HepG2 (cell line): ENCODE results near the gene ITCH. TPM values are rescaled to one million over a fixed set of nuclear protein-coding genes. Genes with fewer than 3 reads are reported as not detected.

Experiments used
- AKAP8 ChIP-seq: sonication (generic); formaldehyde crosslinking; IDR thresholded peaks from 2 replicates; pipeline ENCODE4 v1.5.1; 2020; ENCODE audit warnings: mild to moderate bottlenecking, missing genetic modification reagents
- ARID4A ChIP-seq: sonication (generic); formaldehyde crosslinking; IDR thresholded peaks from 2 replicates; pipeline ENCODE4 v1.5.0; 2020; ENCODE audit warnings: mild to moderate bottlenecking, missing genetic modification reagents, borderline replicate concordance
- FOXP1 ChIP-seq, 2 experiments: fragments of 450-650 bp in 1 of 2; IDR thresholded peaks; 2 replicates each; pipeline ENCODE4 v1.6.1; 2017 to 2018; ENCODE audit warnings: antibody characterized with exemption in 1 of 2
- GATAD1 ChIP-seq: IDR thresholded peaks from 2 replicates; pipeline ENCODE4 v1.6.1; 2016; ENCODE audit warnings: missing genetic modification reagents, missing compliant biosample characterization
- POLR2A ChIP-seq, 2 experiments: IDR thresholded peaks; 2 replicates each; pipeline ENCODE4 v1.6.1; 2011; ENCODE audit warnings: low read depth in 2 of 2, low read length in 2 of 2, mild to moderate bottlenecking in 1 of 2, moderate library complexity in 1 of 2; ENCODE audit not compliant: insufficient read depth in 1 of 2
- RFX1 ChIP-seq: fragments of 450-650 bp; IDR thresholded peaks from 2 replicates; pipeline ENCODE4 v1.6.1; 2017
- SIX4 ChIP-seq: sonication (generic); formaldehyde crosslinking; IDR thresholded peaks from 2 replicates; pipeline ENCODE4 v1.4.0; 2020; ENCODE audit warnings: missing genetic modification reagents
- XBP1 ChIP-seq: sonication (generic); formaldehyde crosslinking; IDR thresholded peaks from 2 replicates; pipeline ENCODE4 v1.5.0; 2020; ENCODE audit warnings: missing genetic modification reagents
- ZNF335 ChIP-seq: sonication (generic); formaldehyde crosslinking; IDR thresholded peaks from 2 replicates; pipeline ENCODE4 v1.4.0; 2020; ENCODE audit warnings: missing genetic modification reagents
- ZNF343 ChIP-seq: sonication (generic); formaldehyde crosslinking; IDR thresholded peaks from 2 replicates; pipeline ENCODE4 v1.4.0; 2020; ENCODE audit warnings: mild to moderate bottlenecking, missing genetic modification reagents
- ZNF724P ChIP-seq: sonication (generic); formaldehyde crosslinking; IDR thresholded peaks from 2 replicates; pipeline ENCODE4 v1.8.0; 2022; ENCODE audit warnings: missing genetic modification reagents, borderline replicate concordance
- polyA plus RNA-seq, 8 experiments: library from polyadenylated mRNA; depleted of rRNA in 3 of 8; stranded (reverse) in 7 of 8; unstranded in 1 of 8; fragments of >200 nt; fragmentation: Illumina TruSeq in 4 of 8; extraction: Trizol in 4 of 8; gene quantifications; 2 replicates each; pipeline versions ENCODE4 v1.2.1 to v1.2.3, GENCODE V29; 2011 to 2016; ENCODE audit warnings: low read depth in 4 of 8, missing spikeins in 1 of 8, mixed read lengths in 1 of 8; ENCODE audit not compliant: insufficient read depth in 1 of 8
- total RNA-seq, 5 experiments: library from RNA; depleted of rRNA; stranded (reverse); fragments of >200 nt; fragmentation: Illumina TruSeq; extraction: Trizol; gene quantifications; 2 replicates each; pipeline ENCODE4 v1.2.3, GENCODE V29; 2016; ENCODE audit warnings: low read depth in 1 of 5
- TF ChIP-seq, protein P1 (sequence below): sonication (generic); formaldehyde crosslinking; IDR thresholded peaks from 2 replicates; pipeline ENCODE4 v1.4.0; 2020; ENCODE audit warnings: missing genetic modification reagents
- TF ChIP-seq, protein P2 (sequence below): sonication (generic); formaldehyde crosslinking; IDR thresholded peaks from 2 replicates; pipeline ENCODE4; 2020; ENCODE audit warnings: missing genetic modification reagents, mild to moderate bottlenecking, borderline replicate concordance
- TF ChIP-seq, protein P3 (sequence below): IDR thresholded peaks from 2 replicates; pipeline ENCODE4 v1.6.1; 2012; ENCODE audit warnings: low read length, improper control_type of control experiment

The ITCH gene
- total and polyA plus RNA-seq, 2 of the 13 experiments (the other 11 are each of a cell fraction or from before 2014, with no cell fraction given) = 20.5 to 112 TPM

- TF ChIP-seq ZNF343 (CRISPR knock-in tag) = no peak
- TF ChIP-seq ZNF724P = no peak
- TF ChIP-seq RFX1 = no peak
- TF ChIP-seq AKAP8 (CRISPR knock-in tag) = no peak
- no peak for TF ChIP-seq POLR2A (IDR thresholded peaks at IDR 0.05; ENCODE audit: insufficient read depth in 1 of 2, low read depth in 2 of 2, low read length in 2 of 2)
- no peak; the same call in 1 of the 2 replicates for TF ChIP-seq ARID4A
- TF ChIP-seq, protein P1, sequence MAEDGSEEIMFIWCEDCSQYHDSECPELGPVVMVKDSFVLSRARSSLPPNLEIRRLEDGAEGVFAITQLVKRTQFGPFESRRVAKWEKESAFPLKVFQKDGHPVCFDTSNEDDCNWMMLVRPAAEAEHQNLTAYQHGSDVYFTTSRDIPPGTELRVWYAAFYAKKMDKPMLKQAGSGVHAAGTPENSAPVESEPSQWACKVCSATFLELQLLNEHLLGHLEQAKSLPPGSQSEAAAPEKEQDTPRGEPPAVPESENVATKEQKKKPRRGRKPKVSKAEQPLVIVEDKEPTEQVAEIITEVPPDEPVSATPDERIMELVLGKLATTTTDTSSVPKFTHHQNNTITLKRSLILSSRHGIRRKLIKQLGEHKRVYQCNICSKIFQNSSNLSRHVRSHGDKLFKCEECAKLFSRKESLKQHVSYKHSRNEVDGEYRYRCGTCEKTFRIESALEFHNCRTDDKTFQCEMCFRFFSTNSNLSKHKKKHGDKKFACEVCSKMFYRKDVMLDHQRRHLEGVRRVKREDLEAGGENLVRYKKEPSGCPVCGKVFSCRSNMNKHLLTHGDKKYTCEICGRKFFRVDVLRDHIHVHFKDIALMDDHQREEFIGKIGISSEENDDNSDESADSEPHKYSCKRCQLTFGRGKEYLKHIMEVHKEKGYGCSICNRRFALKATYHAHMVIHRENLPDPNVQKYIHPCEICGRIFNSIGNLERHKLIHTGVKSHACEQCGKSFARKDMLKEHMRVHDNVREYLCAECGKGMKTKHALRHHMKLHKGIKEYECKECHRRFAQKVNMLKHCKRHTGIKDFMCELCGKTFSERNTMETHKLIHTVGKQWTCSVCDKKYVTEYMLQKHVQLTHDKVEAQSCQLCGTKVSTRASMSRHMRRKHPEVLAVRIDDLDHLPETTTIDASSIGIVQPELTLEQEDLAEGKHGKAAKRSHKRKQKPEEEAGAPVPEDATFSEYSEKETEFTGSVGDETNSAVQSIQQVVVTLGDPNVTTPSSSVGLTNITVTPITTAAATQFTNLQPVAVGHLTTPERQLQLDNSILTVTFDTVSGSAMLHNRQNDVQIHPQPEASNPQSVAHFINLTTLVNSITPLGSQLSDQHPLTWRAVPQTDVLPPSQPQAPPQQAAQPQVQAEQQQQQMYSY (CRISPR knock-in tag) = no peak
- TF ChIP-seq, protein P2, sequence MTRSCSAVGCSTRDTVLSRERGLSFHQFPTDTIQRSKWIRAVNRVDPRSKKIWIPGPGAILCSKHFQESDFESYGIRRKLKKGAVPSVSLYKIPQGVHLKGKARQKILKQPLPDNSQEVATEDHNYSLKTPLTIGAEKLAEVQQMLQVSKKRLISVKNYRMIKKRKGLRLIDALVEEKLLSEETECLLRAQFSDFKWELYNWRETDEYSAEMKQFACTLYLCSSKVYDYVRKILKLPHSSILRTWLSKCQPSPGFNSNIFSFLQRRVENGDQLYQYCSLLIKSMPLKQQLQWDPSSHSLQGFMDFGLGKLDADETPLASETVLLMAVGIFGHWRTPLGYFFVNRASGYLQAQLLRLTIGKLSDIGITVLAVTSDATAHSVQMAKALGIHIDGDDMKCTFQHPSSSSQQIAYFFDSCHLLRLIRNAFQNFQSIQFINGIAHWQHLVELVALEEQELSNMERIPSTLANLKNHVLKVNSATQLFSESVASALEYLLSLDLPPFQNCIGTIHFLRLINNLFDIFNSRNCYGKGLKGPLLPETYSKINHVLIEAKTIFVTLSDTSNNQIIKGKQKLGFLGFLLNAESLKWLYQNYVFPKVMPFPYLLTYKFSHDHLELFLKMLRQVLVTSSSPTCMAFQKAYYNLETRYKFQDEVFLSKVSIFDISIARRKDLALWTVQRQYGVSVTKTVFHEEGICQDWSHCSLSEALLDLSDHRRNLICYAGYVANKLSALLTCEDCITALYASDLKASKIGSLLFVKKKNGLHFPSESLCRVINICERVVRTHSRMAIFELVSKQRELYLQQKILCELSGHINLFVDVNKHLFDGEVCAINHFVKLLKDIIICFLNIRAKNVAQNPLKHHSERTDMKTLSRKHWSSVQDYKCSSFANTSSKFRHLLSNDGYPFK (CRISPR knock-in tag) = no peak
- TF ChIP-seq GATAD1 (CRISPR knock-in tag) = 0 out of 2 replicates have a peak, but pooled peaks have one; percentile 21
- TF ChIP-seq SIX4 (CRISPR knock-in tag) = no peak
- no peak for TF ChIP-seq ZNF335 (CRISPR knock-in tag)
- no peak for TF ChIP-seq XBP1
- TF ChIP-seq, protein P3, sequence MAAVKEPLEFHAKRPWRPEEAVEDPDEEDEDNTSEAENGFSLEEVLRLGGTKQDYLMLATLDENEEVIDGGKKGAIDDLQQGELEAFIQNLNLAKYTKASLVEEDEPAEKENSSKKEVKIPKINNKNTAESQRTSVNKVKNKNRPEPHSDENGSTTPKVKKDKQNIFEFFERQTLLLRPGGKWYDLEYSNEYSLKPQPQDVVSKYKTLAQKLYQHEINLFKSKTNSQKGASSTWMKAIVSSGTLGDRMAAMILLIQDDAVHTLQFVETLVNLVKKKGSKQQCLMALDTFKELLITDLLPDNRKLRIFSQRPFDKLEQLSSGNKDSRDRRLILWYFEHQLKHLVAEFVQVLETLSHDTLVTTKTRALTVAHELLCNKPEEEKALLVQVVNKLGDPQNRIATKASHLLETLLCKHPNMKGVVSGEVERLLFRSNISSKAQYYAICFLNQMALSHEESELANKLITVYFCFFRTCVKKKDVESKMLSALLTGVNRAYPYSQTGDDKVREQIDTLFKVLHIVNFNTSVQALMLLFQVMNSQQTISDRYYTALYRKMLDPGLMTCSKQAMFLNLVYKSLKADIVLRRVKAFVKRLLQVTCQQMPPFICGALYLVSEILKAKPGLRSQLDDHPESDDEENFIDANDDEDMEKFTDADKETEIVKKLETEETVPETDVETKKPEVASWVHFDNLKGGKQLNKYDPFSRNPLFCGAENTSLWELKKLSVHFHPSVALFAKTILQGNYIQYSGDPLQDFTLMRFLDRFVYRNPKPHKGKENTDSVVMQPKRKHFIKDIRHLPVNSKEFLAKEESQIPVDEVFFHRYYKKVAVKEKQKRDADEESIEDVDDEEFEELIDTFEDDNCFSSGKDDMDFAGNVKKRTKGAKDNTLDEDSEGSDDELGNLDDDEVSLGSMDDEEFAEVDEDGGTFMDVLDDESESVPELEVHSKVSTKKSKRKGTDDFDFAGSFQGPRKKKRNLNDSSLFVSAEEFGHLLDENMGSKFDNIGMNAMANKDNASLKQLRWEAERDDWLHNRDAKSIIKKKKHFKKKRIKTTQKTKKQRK = no peak
- TF ChIP-seq FOXP1 (IDR thresholded peaks at IDR 0.05) = no peak
- peak; percentile 63 for TF ChIP-seq FOXP1 (CRISPR knock-in tag; IDR thresholded peaks at IDR 0.05)
Observed at GRCh38 chr20:34403063-34403827, 40.2 kb downstream of the ITCH start (continued).
